Astrocyte (in vitro differentiated cells and primary cell): ENCODE measurements around the gene TCP11.

ENCODE experiments used
- CTCF ChIP-seq: IDR thresholded peaks from 2 replicates; pipeline ENCODE4 v1.5.1; 2011; ENCODE audit warnings: low read depth, mild to moderate bottlenecking, inconsistent platforms, low read length, moderate library complexity; ENCODE audit not compliant: insufficient read depth
- EZH2 ChIP-seq: IDR thresholded peaks from 2 replicates; pipeline ENCODE4 v1.6.1; 2012; ENCODE audit warnings: mild to moderate bottlenecking, low read length, inconsistent platforms; ENCODE audit not compliant: insufficient read depth

DNA sequence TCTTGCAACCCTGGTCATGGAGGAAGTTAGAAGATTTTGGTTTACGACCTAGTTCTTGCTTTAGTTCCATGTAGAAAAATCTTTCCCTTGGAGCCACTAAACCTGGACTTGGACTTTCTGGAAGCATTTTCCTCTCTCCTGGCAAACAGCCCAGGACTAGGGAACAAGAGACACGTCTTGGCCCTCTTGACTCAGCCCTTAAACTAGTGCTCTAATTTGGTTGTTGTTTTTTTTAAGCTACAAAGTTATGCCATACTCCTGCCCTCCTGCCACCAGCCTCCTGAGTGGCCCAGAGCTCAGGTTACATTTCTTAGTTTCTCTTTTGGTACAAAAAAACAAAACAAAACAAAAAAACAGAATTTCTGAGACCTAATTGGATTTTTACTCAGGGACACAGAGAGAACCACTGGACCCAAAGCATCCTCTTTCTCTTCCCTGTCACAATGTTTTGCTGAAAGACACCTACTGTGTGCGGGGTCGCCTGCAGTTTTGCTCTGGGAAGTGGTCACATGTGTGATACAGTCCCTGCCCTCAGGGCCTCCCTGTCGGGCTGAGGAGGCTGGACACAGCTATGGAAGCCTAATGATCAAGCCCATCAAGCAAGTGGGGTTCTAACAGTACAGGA, 40.3 kb upstream of the TCP11 start:
- TF ChIP-seq CTCF (no peak), EZH2 (no peak)
